H1 (cell line): ENCODE measurements around the gene FIZ1. TPM values are rescaled to one million over a fixed set of nuclear protein-coding genes. Genes with fewer than 3 reads are reported as not detected.

ENCODE experiments used
- ATF2 ChIP-seq: IDR thresholded peaks from 2 replicates; pipeline ENCODE4 v1.6.1; 2012; ENCODE audit warnings: low read length, inconsistent platforms
- BACH1 ChIP-seq: IDR thresholded peaks from 2 replicates; pipeline ENCODE4 v1.6.1; 2012; ENCODE audit warnings: low read length, improper control_type of control experiment
- CBX5 ChIP-seq: fragments of 300-800, 300-1000 bp; sonication (generic); IDR thresholded peaks from 2 replicates; pipeline ENCODE4 v1.7.1; 2016; ENCODE audit warnings: antibody characterized with exemption, low read length, low read depth
- CBX8 ChIP-seq: fragments of 300-800, 300-1000 bp; sonication (generic); IDR thresholded peaks from 2 replicates; pipeline ENCODE4 v1.7.1; 2016; ENCODE audit warnings: low read depth, low read length, borderline replicate concordance
- CHD1 ChIP-seq: IDR thresholded peaks from 2 replicates; pipeline ENCODE4 v1.6.1; 2012; ENCODE audit warnings: low read depth, low read length, improper control_type of control experiment
- CTBP2 ChIP-seq: IDR thresholded peaks from 2 replicates; pipeline ENCODE4 v1.7.0; 2011; ENCODE audit warnings: borderline replicate concordance, mild to moderate bottlenecking, moderate library complexity, mixed read lengths, low read length; ENCODE audit not compliant: insufficient read depth, insufficient read length
- FOSL1 ChIP-seq: IDR thresholded peaks from 2 replicates; pipeline ENCODE4 v1.6.1; 2011; ENCODE audit warnings: mild to moderate bottlenecking, low read depth, low read length, moderate library complexity; ENCODE audit not compliant: insufficient read depth
- GABPA ChIP-seq: IDR thresholded peaks from 2 replicates; pipeline ENCODE4 v1.6.1; 2011; ENCODE audit warnings: mild to moderate bottlenecking, low read length, moderate library complexity, borderline replicate concordance; ENCODE audit not compliant: insufficient read depth
- GTF2F1 ChIP-seq: IDR thresholded peaks from 2 replicates; pipeline ENCODE4 v1.6.1; 2012; ENCODE audit warnings: low read depth, low read length, improper control_type of control experiment, borderline replicate concordance
- HDAC2 ChIP-seq, 2 experiments: fragments of 300-600 bp in 1 of 2; sonication (generic) in 1 of 2; IDR thresholded peaks; 2 replicates each; pipeline ENCODE4 v1.6.1; 2011 to 2012; ENCODE audit warnings: low read depth in 2 of 2, low read length in 2 of 2, mild to moderate bottlenecking in 2 of 2, moderate library complexity in 2 of 2, borderline replicate concordance in 1 of 2, inconsistent platforms in 1 of 2
- KDM5A ChIP-seq: fragments of 200-600 bp; IDR thresholded peaks from 2 replicates; pipeline ENCODE4 v1.7.1; 2012; ENCODE audit warnings: mild to moderate bottlenecking, low read length, inconsistent platforms, mixed read lengths
- MAFK ChIP-seq: IDR thresholded peaks from 2 replicates; pipeline ENCODE4 v1.6.1; 2012; ENCODE audit warnings: low read depth, mild to moderate bottlenecking, improper control_type of control experiment, low read length
- NRF1 ChIP-seq: IDR thresholded peaks from 2 replicates; pipeline ENCODE4 v1.6.1; 2011; ENCODE audit warnings: mild to moderate bottlenecking, low read depth, low read length, improper control_type of control experiment
- PHF8 ChIP-seq: fragments of 200-600 bp; sonication (generic); conservative IDR thresholded peaks from 2 replicates; pipeline ENCODE4 v1.7.1; 2012; ENCODE audit warnings: low read depth, mild to moderate bottlenecking, inconsistent platforms, low read length, moderate library complexity
- RAD21 ChIP-seq, 2 experiments: IDR thresholded peaks in 1 of 2; conservative IDR thresholded peaks in 1 of 2; 2 replicates each; pipeline ENCODE4 v1.6.1; 2011; ENCODE audit warnings: low read depth in 2 of 2, low read length in 2 of 2, improper control_type of control experiment in 1 of 2, inconsistent platforms in 1 of 2, mild to moderate bottlenecking in 1 of 2, moderate library complexity in 1 of 2
- RBBP5 ChIP-seq: IDR thresholded peaks from 2 replicates; pipeline ENCODE4 v1.7.1; 2012; ENCODE audit warnings: low read depth, mild to moderate bottlenecking, inconsistent platforms, low read length, moderate library complexity, borderline replicate concordance
- SIX5 ChIP-seq: IDR thresholded peaks from 2 replicates; pipeline ENCODE4 v1.6.1; 2011; ENCODE audit warnings: mild to moderate bottlenecking, low read depth, low read length
- SP4 ChIP-seq: IDR thresholded peaks from 2 replicates; pipeline ENCODE4 v1.6.1; 2012; ENCODE audit warnings: low read length, inconsistent platforms
- SRF ChIP-seq: IDR thresholded peaks from 2 replicates; pipeline ENCODE4 v1.6.1; 2011; ENCODE audit warnings: mild to moderate bottlenecking, low read depth, low read length, moderate library complexity
- ZNF274 ChIP-seq: IDR thresholded peaks from 2 replicates; pipeline ENCODE4 v1.7.0; 2012; ENCODE audit warnings: low read length, borderline replicate concordance; ENCODE audit errors: extremely low read depth
- polyA plus RNA-seq, 7 experiments: library from polyadenylated mRNA; depleted of rRNA in 3 of 7; stranded (reverse) in 5 of 7; unstranded in 2 of 7; fragments of >200 nt in 5 of 7; fragments of 200-250 nt in 2 of 7; gene quantifications; 1 replicate in 5 of 7; 2 replicates in 1 of 7; 4 replicates in 1 of 7; pipeline versions ENCODE4 v1.2.1 to v1.2.3, GENCODE V29; 2011 to 2013; ENCODE audit warnings: missing spikeins in 2 of 7, mixed read lengths in 2 of 7
- total RNA-seq: library from RNA; stranded (reverse); fragmentation: NEBNext Ultra II Directional; extraction: Animal tissue kit (Norgen Biotek cat#: 25700); gene quantifications from 2 replicates; pipeline ENCODE4 v1.2.1, GENCODE V29; 2021

Gene FIZ1
- total and polyA plus RNA-seq, 2 of the 8 experiments (the other 6 are each of a cell fraction or from before 2014, with no cell fraction given), result 9.1 to 18.5 TPM

GRCh38 chr19:55599842-55600661 lies 735 bp upstream of the FIZ1 start, which contains the start of gene ZNF524 (continued):
- TF ChIP-seq KDM5A (peak; percentile 51), GABPA (no peak), SP4 (0 out of 2 replicates have a peak, but pooled peaks have one; percentile 8), MAFK (no peak), GTF2F1 (no peak), ATF2 (no peak), ZNF274 (no peak), CTBP2 (no peak), CBX8 (no peak), RBBP5 (peak; percentile 71; the same call in 1 of the 2 replicates), HDAC2 (IDR thresholded peaks at IDR 0.05; ENCODE audit: borderline replicate concordance in 1 of 2, low read depth in 2 of 2, low read length in 2 of 2) (peak in 1 of 2 experiments; percentile 74; a peak in 1 of 4 replicates), BACH1 (peak; percentile 76), PHF8 (peak; percentile 63; the same call in 1 of the 2 replicates), RAD21 (IDR thresholded peaks at IDR 0.05 in 1 of 2, conservative IDR thresholded peaks at IDR 0.05 in 1 of 2; ENCODE audit: low read depth in 2 of 2, low read length in 2 of 2) (no peak), SRF (no peak), NRF1 (peak; percentile 36; the same call in 1 of the 2 replicates), SIX5 (no peak; the same call in 1 of the 2 replicates), CHD1 (no peak), CBX5 (no peak), FOSL1 (peak; percentile 95)
